ENCODE results near the gene CEP126.

CEP126 gene

DNA sequence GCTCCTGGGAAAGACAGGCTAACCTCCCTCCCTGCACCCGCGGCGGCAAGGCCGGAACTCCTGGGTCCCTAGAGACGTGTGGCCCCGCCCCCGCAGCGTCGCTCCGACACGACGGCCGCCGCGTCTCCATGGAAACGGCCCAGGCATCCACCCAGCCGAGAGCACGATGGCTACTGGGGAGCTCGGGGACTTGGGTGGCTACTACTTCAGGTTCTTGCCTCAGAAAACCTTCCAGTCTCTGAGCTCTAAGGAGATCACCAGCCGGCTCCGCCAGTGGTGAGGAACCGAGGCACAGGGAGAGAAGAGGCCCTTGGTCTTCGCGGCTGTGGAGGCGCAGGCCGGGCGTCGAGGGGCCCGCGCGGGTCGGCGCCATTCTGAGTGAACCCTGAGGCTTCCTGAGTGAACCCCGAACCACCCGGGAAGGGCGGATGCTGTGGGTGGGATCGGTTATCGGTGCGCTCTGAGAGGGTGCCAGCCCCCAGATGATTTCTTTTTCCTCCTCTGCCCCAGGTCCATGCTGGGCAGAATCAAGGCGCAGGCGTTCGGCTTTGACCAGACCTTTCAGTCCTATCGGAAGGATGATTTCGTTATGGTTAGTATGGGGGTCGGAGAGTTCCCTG is 132.6 kb downstream of the CEP126 start, which contains the start of gene CFAP300:
Gene CFAP300, plus strand, starts transcription at position 133 of the 620 bp plus-strand sequence. Its CDS starts 34 bp downstream, at position 167.
- no peaks in the 10 kb centered on the region for H3K9me3 ChIP-seq (ENCODE audit: control insufficient read depth in 2 of 2, low read length in 2 of 2)
- no peaks in the 10 kb centered on the region for H3K27me3 ChIP-seq (ENCODE audit: control insufficient read depth in 2 of 2, insufficient read depth in 2 of 2, low read length in 2 of 2)
- H3K36me3 ChIP-seq (ENCODE audit: control insufficient read depth in 2 of 2, insufficient read depth in 2 of 2, low read length in 2 of 2), result no peaks in the 10 kb centered on the region
- H3K9ac ChIP-seq (ENCODE audit: low read depth in 1 of 2, low read length in 2 of 2), result peak within 1 kb of the TSS; percentile 17 to 61
- H3K4me1 ChIP-seq (ENCODE audit: control insufficient read depth in 2 of 2, insufficient read depth in 2 of 2, low read length in 2 of 2), result no peaks in the 10 kb centered on the region
- H3K27ac ChIP-seq (ENCODE audit: low read depth in 2 of 2, low read length in 2 of 2), result no peak within 1 kb of the TSS
- H3K4me3 ChIP-seq (ENCODE audit: low read length in 2 of 2), result peak within 1 kb of the TSS; percentile 68 to 72
